Measurements from ENCODE around the gene PLEKHH1. TPM values are rescaled to one million over a fixed set of nuclear protein-coding genes. Genes with fewer than 3 reads are reported as not detected.

The PLEKHH1 gene
- total and polyA plus RNA-seq, 2 of the 8 experiments (the other 6 are each of a cell fraction or from before 2014, with no cell fraction given), result 28.3 to 33.3 TPM

DNA sequence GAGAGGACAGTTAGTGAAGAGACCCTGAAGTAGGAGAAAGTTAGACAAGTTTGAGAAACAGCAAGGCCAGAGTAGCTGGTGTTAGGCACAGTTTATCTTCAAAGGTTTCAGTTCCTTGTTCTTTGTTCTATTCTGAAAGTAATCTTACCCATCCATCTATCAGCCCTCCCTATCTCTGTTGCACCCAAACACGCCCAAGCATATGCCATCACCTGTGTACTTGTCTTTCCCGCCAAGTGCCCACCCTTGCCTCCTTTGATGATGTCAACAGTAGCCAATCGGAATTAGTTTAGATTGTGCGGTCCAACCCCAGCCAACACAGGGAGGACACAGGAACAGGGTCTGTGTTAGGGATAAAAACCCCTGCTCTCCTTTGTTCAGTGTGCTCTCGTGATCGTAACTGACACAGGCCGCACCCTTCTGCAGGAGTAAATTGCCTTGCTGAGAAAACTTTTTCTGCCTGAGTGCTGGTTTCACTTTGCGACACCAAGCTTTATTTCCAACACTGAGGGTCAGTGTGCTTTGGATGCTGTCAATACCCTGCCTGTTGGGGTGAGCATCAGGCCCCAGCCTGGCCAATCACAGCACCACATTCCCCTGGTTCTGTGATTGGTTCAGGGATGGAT lies 39.9 kb upstream of the PLEKHH1 start:
- Histone ChIP-seq H2AFZ (ENCODE audit: low read length) (no peak overlapping the region), H3K79me2 (ENCODE audit: control insufficient read depth in 1 of 2, insufficient read depth in 2 of 2, low read length in 2 of 2) (no peaks in the 10 kb centered on the region), H3K4me1 (replicated peaks in 1 of 4; ENCODE audit: control insufficient read depth in 3 of 4, insufficient read depth in 4 of 4, low read length in 3 of 4) (peaks cover 0 to 10% (median 5%) of the 10 kb centered on the region in 4 experiments; a peak in 4 of 7 replicates), H3K79me1 (ENCODE audit: low read depth, low read length) (no peaks in the 10 kb centered on the region), H4K20me1 (replicated peaks in 1 of 2; ENCODE audit: control insufficient read depth in 1 of 2, insufficient read depth in 2 of 2, low read length in 2 of 2) (no peaks in the 10 kb centered on the region), H3K4me2 (ENCODE audit: insufficient read depth in 1 of 2, low read depth in 2 of 2, low read length in 2 of 2) (no peak overlapping the region), H3K36me3 (ENCODE audit: control insufficient read depth in 2 of 4, insufficient read depth in 4 of 4, low read length in 3 of 4) (no peaks in the 10 kb centered on the region), H3K27me3 (replicated peaks in 1 of 4; ENCODE audit: control insufficient read depth in 3 of 4, extremely low read depth in 1 of 4, insufficient read depth in 3 of 4, low read length in 3 of 4) (no peaks in the 10 kb centered on the region), H2BK15ac (ENCODE audit: low read length) (no peak overlapping the region), H3K9ac (replicated peaks in 1 of 4; ENCODE audit: extremely low read depth in 1 of 4, low read depth in 3 of 4, low read length in 3 of 4) (no peak overlapping the region), H4K8ac (ENCODE audit: extremely low read depth, insufficient read depth, low read length) (no peak overlapping the region), H2BK5ac (ENCODE audit: low read depth, low read length) (no peak overlapping the region), H2BK20ac (ENCODE audit: low read length) (peak overlapping the region; percentile 55; the same call in 1 of the 2 replicates), H3K4ac (replicated peaks; ENCODE audit: insufficient read length, low read depth, low read length) (no peak overlapping the region), H2AK5ac (ENCODE audit: low read depth, low read length) (0 out of 2 replicates have a peak overlapping the region, but pooled peaks have one; percentile 20), H3K9me3 (ENCODE audit: insufficient read depth in 2 of 2, low read depth in 1 of 2, low read length in 1 of 2) (no peaks in the 10 kb centered on the region), H3K23me2 (ENCODE audit: low read depth, low read length) (no peaks in the 10 kb centered on the region), H2BK12ac (ENCODE audit: low read depth, low read length) (0 out of 2 replicates have a peak overlapping the region, but pooled peaks have one; percentile 27), H3K4me3 (ENCODE audit: extremely low read depth in 1 of 4, insufficient read depth in 2 of 4, low read depth in 3 of 4, low read length in 4 of 4) (no peak overlapping the region), H3K23ac (ENCODE audit: insufficient read length) (no peak overlapping the region), H3K27ac (ENCODE audit: low read depth, low read length) (no peak overlapping the region), H2BK120ac (replicated peaks; ENCODE audit: low read depth, low read length) (no peak overlapping the region), H3K14ac (ENCODE audit: insufficient read length) (no peak overlapping the region), H3K18ac (ENCODE audit: extremely low read depth, low read length) (no peak overlapping the region), H3K56ac (replicated peaks; ENCODE audit: insufficient read length, low read depth, low read length) (no peak overlapping the region), H4K91ac (replicated peaks; ENCODE audit: insufficient read length, low read length) (no peak overlapping the region), H4K5ac (ENCODE audit: insufficient read length, low read depth, low read length) (no peak overlapping the region)
- DNase-seq (ENCODE audit: low read depth in 1 of 2, low spot score in 2 of 2), result no peak
- 89% methylated on average over 8 of the region's 8 CpGs; no CpG with 5 or more reads in 1 of the 2 experiments for WGBS, 2 experiments (ENCODE audit: extremely low coverage in 1 of 2, insufficient coverage in 1 of 2, insufficient read length in 1 of 2, insufficient replicate concordance in 2 of 2, low coverage in 1 of 2, low lambda C conversion rate in 2 of 2, missing lambda C conversion rate in 1 of 2)
- ChIA-PET CTCF (ENCODE audit: partially characterized antibody) (interaction anchor here (0.9 to 5.7 kb wide), 5 partner anchors 20 to 65 kb away, joined by 3 to 36 read pairs (median 5); no protein-coding TSS in a partner anchor), POLR2A (ENCODE audit: partially characterized antibody) (interaction anchor here (0.6 kb wide), 1 partner anchor 146 kb away, joined by 3 read pairs; no protein-coding TSS in a partner anchor)
- TF ChIP-seq BCL11A (IDR thresholded peaks at IDR 0.05; ENCODE audit: low read depth in 2 of 2, low read length in 2 of 2) (no peak), E2F6 (IDR thresholded peaks at IDR 0.05) (peak; percentile 48), SIX5 (IDR thresholded peaks at IDR 0.05; ENCODE audit: low read depth, low read length) (no peak)
- FAIRE-seq, result no peak
